Mucosa of descending colon (tissue), 3 donors: ENCODE results near the gene MPV17. TPM values are rescaled to one million over a fixed set of nuclear protein-coding genes. Genes with fewer than 3 reads are reported as not detected.
A peak's percentile ranks its signal among the peaks of the same experiment; 100 is the strongest.

Source experiments
- ATAC-seq: fragments of 200-7000 bp; cut with Tn5 transposase; one replicate; pipeline ENCODE4 v1.9.1; 2020; ENCODE audit warnings: mild to moderate bottlenecking, moderate library complexity
- DNase-seq, 3 donors: peaks; one replicate each; pipeline ENCODE4 v3.0.0-alpha.2; 2020
- H3K36me3 ChIP-seq: fragments of 200-600 bp; one replicate; pipeline ENCODE4 v1.8.0; 2021; ENCODE audit warnings: low read depth, mild to moderate bottlenecking
- H3K4me1 ChIP-seq: fragments of 200-600 bp; one replicate; pipeline ENCODE4 v1.8.0; 2021; ENCODE audit warnings: low read depth, mild to moderate bottlenecking
- H3K4me3 ChIP-seq: fragments of 200-600 bp; one replicate; pipeline ENCODE4 v1.8.0; 2021; ENCODE audit warnings: mild to moderate bottlenecking
- H3K9me3 ChIP-seq: fragments of 200-600 bp; one replicate; pipeline ENCODE4 v1.8.0; 2021; ENCODE audit warnings: mild to moderate bottlenecking
- CTCF ChIP-seq: fragments of 200-600 bp; IDR thresholded peaks from one replicate; pipeline ENCODE4 v1.8.0; 2022; ENCODE audit warnings: antibody characterized with exemption, mild to moderate bottlenecking
- intact Hi-C, 2 donors: fragments of 100-400 bp; cut with DNase I in 1 of 2; cut with micrococcal nuclease in 1 of 2; formaldehyde crosslinking; loops; one replicate each; pipeline versions ENCODE4 v1.11.0 to v1.11.1; 2022; cut with DNase I, micrococcal nuclease
- total RNA-seq, 3 donors: library from RNA; stranded (reverse); fragmentation: NEBNext Ultra II Directional in 2 of 3; extraction: Animal tissue kit (Norgen Biotek cat#: 25700) in 2 of 3; gene quantifications; one replicate each; pipeline versions ENCODE4 v1.2.1 to v1.2.4, GENCODE V29; 2021 to 2023
- donor health status: DM: no; HTN: no; CAD: no; lungs with moderate emphysema.
- donor health status: DM: no; HTN: no; CAD: no.
- donor health status: DM: no; HTN: yes; CAD: no.

The MPV17 gene
- total RNA-seq, 3 donors from 2014 or later, result 39.5 to 49.0 (median 41.9) TPM

GRCh38 chr2:27312152-27312551 lies 10.7 kb downstream of the MPV17 start:
- DNase-seq, result no peak
- Histone ChIP-seq H3K9me3 (no peaks in the 10 kb centered on the region), H3K36me3 (no peaks in the 10 kb centered on the region), H3K4me1 (peaks cover 4% of the 10 kb centered on the region), H3K4me3 (no peak overlapping the region)
- intact Hi-C loops, result no loop called here
- no peak for ATAC-seq
- no peak for TF ChIP-seq CTCF

- ATAC-seq (no peak), DNase-seq (no peak)
- intact Hi-C loops, result no loop called here
- Histone ChIP-seq H3K4me3 (no peak overlapping the region), H3K4me1 (peaks cover 13% of the 10 kb centered on the region), H3K9me3 (no peaks in the 10 kb centered on the region), H3K36me3 (no peaks in the 10 kb centered on the region)
- TF ChIP-seq CTCF, result no peak
These were observed 13.2 kb downstream of the MPV17 start for GRCh38 chr2:27309651-27310050.

- no peak within 1 kb of the TSS for H3K4me3 ChIP-seq
- peaks cover 13% of the 10 kb centered on the region for H3K4me1 ChIP-seq
- ATAC-seq (no peak), DNase-seq (peak in 2 of 3 donors; percentile 30 to 46)
- intact Hi-C loops, result no loop called here
- no peaks in the 10 kb centered on the region for H3K9me3 ChIP-seq
- no peak for TF ChIP-seq CTCF
- no peaks in the 10 kb centered on the region for H3K36me3 ChIP-seq
These were observed 14.5 kb downstream of the MPV17 start, which contains the start of gene UCN for GRCh38 chr2:27308359-27308881. UCN (minus strand) TSS chr2:27308445; CDS start chr2:27307895, 550 bp downstream.

GRCh38 chr2:27307545-27308358 lies 15.1 kb downstream of the MPV17 start:
- DNase-seq (no peak), ATAC-seq (peak; percentile 23)
- no peak overlapping the region for H3K4me3 ChIP-seq
- H3K9me3 ChIP-seq, result no peaks in the 10 kb centered on the region
- intact Hi-C loops, result no loop called here
- H3K36me3 ChIP-seq, result no peaks in the 10 kb centered on the region
- TF ChIP-seq CTCF, result no peak
- H3K4me1 ChIP-seq, result peaks cover 13% of the 10 kb centered on the region

GRCh38 chr2:27307287-27307544 lies 15.7 kb downstream of the MPV17 start:
- H3K9me3 ChIP-seq, result no peaks in the 10 kb centered on the region
- H3K4me1 ChIP-seq, result peaks cover 13% of the 10 kb centered on the region
- no peak overlapping the region for H3K4me3 ChIP-seq
- intact Hi-C loops, result no loop called here
- ATAC-seq (no peak), DNase-seq (no peak)
- no peaks in the 10 kb centered on the region for H3K36me3 ChIP-seq
- no peak for TF ChIP-seq CTCF
